ENCODE measurements around the gene GSTM3. TPM values are rescaled to one million over a fixed set of nuclear protein-coding genes. Genes with fewer than 3 reads are reported as not detected.

GSTM3 gene
- total RNA-seq, 2 donors from 2014 or later = 5.5 to 10.3 TPM

- Histone ChIP-seq H3K9ac (ENCODE audit: extremely low read depth, low read length, poor library complexity, severe bottlenecking) (no peak overlapping the region), H3K27me3 (ENCODE audit: control insufficient read depth, insufficient read depth, low read length, poor library complexity, severe bottlenecking) (no peaks in the 10 kb centered on the region), H3K4me3 (ENCODE audit: low read length) (no peak overlapping the region), H3K4me1 (ENCODE audit: control insufficient read depth, insufficient read depth, low read length) (peaks cover 15% of the 10 kb centered on the region), H3K36me3 (ENCODE audit: control insufficient read depth, insufficient read depth, low read length) (no peaks in the 10 kb centered on the region), H3K27ac (ENCODE audit: low read depth, low read length) (no peak overlapping the region), H3K9me3 (ENCODE audit: control insufficient read depth, low read length) (no peaks in the 10 kb centered on the region)
- Mint-ChIP-seq H3K9me3 (no peaks in the 10 kb centered on the region), H3K4me1 (peaks cover 25% of the 10 kb centered on the region), H3K27me3 (ENCODE audit: insufficient read depth) (peaks cover 17% of the 10 kb centered on the region), H3K4me3 (no peak overlapping the region), H3K36me3 (ENCODE audit: low read depth) (no peaks in the 10 kb centered on the region), H3K27ac (no peak overlapping the region)
- DNase-seq = peak; percentile 36
- TF ChIP-seq CTCF (conservative IDR thresholded peaks at IDR 0.05) = no peak
- 93 to 95% methylated on average over 4 to 6 of the region's 6 CpGs for WGBS, 2 experiments (ENCODE audit: insufficient coverage in 1 of 2, insufficient read length in 1 of 2)
Measured at GRCh38 chr1:109786531-109787021, 45.7 kb upstream of the GSTM3 start.

- Mint-ChIP-seq H3K27ac (no peak overlapping the region), H3K27me3 (ENCODE audit: insufficient read depth) (peaks cover 17% of the 10 kb centered on the region), H3K4me1 (peaks cover 20% of the 10 kb centered on the region), H3K9me3 (no peaks in the 10 kb centered on the region), H3K4me3 (no peak overlapping the region), H3K36me3 (ENCODE audit: low read depth) (no peaks in the 10 kb centered on the region)
- WGBS, 2 experiments (ENCODE audit: insufficient coverage in 1 of 2, insufficient read length in 1 of 2) = 90% methylated on average over 5 of the region's 5 CpGs; no CpG with 5 or more reads in 1 of the 2 experiments
- Histone ChIP-seq H3K9ac (ENCODE audit: extremely low read depth, low read length, poor library complexity, severe bottlenecking) (no peak overlapping the region), H3K27ac (ENCODE audit: low read depth, low read length) (no peak overlapping the region), H3K27me3 (ENCODE audit: control insufficient read depth, insufficient read depth, low read length, poor library complexity, severe bottlenecking) (no peaks in the 10 kb centered on the region), H3K4me1 (ENCODE audit: control insufficient read depth, insufficient read depth, low read length) (peaks cover 15% of the 10 kb centered on the region), H3K9me3 (ENCODE audit: control insufficient read depth, low read length) (peaks cover 2% of the 10 kb centered on the region), H3K36me3 (ENCODE audit: control insufficient read depth, insufficient read depth, low read length) (no peaks in the 10 kb centered on the region), H3K4me3 (ENCODE audit: low read length) (no peak overlapping the region)
- TF ChIP-seq CTCF (conservative IDR thresholded peaks at IDR 0.05) = no peak
- peak; percentile 17 for DNase-seq
Measured at GRCh38 chr1:109786112-109786480, 45.3 kb upstream of the GSTM3 start.

- H3K4me3 Mint-ChIP-seq = no peak overlapping the region
- H3K4me3 ChIP-seq (ENCODE audit: low read length) = no peak overlapping the region
- H3K9ac ChIP-seq (ENCODE audit: extremely low read depth, low read length, poor library complexity, severe bottlenecking) = no peak overlapping the region
- H3K9me3 ChIP-seq (ENCODE audit: control insufficient read depth, low read length) = peaks cover 7% of the 10 kb centered on the region
- no peaks in the 10 kb centered on the region for H3K36me3 Mint-ChIP-seq (ENCODE audit: low read depth)
- no peaks in the 10 kb centered on the region for H3K36me3 ChIP-seq (ENCODE audit: control insufficient read depth, insufficient read depth, low read length)
- no peaks in the 10 kb centered on the region for H3K27me3 ChIP-seq (ENCODE audit: control insufficient read depth, insufficient read depth, low read length, poor library complexity, severe bottlenecking)
- no peak overlapping the region for H3K27ac Mint-ChIP-seq
- H3K27me3 Mint-ChIP-seq (ENCODE audit: insufficient read depth) = peaks cover 17% of the 10 kb centered on the region
- no peak overlapping the region for H3K27ac ChIP-seq (ENCODE audit: low read depth, low read length)
- peaks cover 1% of the 10 kb centered on the region for H3K9me3 Mint-ChIP-seq
- TF ChIP-seq CTCF (conservative IDR thresholded peaks at IDR 0.05) = no peak
- WGBS, 2 experiments (ENCODE audit: insufficient coverage in 1 of 2, insufficient read length in 1 of 2) = 50 to 82% methylated on average over 2 to 4 of the region's 4 CpGs
- peaks cover 15% of the 10 kb centered on the region for H3K4me1 ChIP-seq (ENCODE audit: control insufficient read depth, insufficient read depth, low read length)
- peak; percentile 28 for DNase-seq
- peaks cover 18% of the 10 kb centered on the region for H3K4me1 Mint-ChIP-seq
Measured at GRCh38 chr1:109785446-109786111, 44.7 kb upstream of the GSTM3 start.
